ENCODE results near the gene MRPL4. TPM values are rescaled to one million over a fixed set of nuclear protein-coding genes. Genes with fewer than 3 reads are reported as not detected.

MRPL4 gene
- polyA plus RNA-seq, 3 donors: 47.5 to 58.3 (median 58.1) TPM

DNA sequence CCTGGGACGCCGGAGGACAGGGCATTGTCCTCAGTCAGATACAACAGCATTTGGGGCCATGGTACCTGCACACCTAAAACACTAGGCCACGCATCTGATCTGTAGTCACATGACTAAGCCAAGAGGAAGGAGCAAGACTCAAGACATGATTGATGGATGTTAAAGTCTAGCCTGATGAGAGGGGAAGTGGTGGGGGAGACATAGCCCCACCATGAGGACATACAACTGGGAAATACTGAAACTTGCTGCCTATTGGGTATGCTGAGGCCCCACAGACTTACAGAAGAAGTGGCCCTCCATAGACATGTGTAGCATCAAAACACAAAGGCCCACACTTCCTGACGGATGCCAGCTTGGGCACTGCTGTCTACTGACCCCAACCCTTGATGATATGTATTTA is 33.4 kb downstream of the MRPL4 start:
- no peak for DNase-seq

DNA sequence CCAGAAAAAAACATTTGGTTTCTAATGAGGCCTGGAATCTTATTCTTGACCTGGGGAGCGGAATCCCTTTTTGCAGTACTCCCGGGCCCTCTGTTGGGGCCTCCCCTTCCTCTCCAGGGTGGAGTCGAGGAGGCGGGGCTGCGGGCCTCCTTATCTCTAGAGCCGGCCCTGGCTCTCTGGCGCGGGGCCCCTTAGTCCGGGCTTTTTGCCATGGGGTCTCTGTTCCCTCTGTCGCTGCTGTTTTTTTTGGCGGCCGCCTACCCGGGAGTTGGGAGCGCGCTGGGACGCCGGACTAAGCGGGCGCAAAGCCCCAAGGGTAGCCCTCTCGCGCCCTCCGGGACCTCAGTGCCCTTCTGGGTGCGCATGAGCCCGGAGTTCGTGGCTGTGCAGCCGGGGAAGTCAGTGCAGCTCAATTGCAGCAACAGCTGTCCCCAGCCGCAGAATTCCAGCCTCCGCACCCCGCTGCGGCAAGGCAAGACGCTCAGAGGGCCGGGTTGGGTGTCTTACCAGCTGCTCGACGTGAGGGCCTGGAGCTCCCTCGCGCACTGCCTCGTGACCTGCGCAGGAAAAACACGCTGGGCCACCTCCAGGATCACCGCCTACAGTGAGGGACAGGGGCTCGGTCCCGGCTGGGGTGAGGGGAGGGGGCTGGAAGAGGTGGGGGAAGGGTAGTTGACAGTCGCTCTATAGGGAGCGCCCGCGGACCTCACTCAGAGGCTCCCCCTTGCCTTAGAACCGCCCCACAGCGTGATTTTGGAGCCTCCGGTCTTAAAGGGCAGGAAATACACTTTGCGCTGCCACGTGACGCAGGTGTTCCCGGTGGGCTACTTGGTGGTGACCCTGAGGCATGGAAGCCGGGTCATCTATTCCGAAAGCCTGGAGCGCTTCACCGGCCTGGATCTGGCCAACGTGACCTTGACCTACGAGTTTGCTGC is 35.1 kb downstream of the MRPL4 start, which contains the start of gene ICAM4:
Gene ICAM4 (plus strand): TSS at position 153 of the 935 bp plus-strand sequence. CDS start 58 bp downstream, at position 211.
- peak; percentile 89 for DNase-seq

DNA sequence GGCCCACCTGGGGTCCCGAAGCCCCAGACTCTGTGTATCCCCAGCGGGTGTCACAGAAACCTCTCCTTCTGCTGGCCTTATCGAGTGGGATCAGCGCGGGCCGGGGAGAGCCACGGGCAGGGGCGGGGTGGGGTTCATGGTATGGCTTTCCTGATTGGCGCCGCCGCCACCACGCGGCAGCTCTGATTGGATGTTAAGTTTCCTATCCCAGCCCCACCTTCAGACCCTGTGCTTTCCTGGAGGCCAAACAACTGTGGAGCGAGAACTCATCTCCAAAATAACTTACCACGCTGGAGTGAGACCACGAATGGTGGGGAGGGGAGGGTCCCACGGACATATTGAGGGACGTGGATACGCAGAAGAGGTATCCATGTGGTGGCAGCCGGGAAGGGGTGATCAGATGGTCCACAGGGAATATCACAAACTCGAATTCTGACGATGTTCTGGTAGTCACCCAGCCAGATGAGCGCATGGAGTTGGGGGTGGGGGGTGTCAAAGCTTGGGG is 36.7 kb downstream of the MRPL4 start:
- no peak for DNase-seq

GRCh38 chr19:10289167-10289835 is 37.3 kb downstream of the MRPL4 start:
- DNase-seq: no peak

GRCh38 chr19:10289836-10290356 is 37.9 kb downstream of the MRPL4 start, which contains the start of gene ICAM5:
Gene ICAM5 (plus strand): TSS chr19:10289952. CDS start chr19:10290044, 92 bp downstream.
- DNase-seq: no peak

DNA sequence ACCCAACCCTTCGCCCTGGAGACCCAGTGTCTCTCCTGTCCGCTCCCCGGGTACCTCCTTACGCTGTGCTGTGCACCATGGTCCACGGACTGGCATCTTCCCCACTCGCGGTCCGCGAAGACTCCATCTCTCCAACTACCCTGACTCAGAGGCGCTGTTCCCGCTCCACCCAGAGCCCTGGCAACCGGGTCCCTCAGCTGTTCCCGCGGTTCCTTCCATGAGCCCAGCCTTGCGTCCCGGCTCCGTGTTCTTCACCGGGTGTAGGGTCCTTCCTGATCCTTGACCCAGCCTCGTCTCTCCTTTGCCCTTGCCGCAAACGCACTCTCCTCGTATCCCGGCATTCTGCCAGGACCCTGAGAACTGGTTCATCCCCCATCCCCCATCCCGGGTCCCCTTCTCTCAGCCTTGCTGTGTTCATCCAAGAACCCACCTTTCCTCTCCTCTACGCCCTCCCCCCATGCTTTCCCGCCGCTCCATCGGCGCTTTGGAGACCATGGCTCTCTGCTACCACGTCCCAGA is 38.4 kb downstream of the MRPL4 start:
- DNase-seq: no peak

GRCh38 chr19:10290876-10291553 is 39.0 kb downstream of the MRPL4 start:
- DNase-seq: no peak

DNA sequence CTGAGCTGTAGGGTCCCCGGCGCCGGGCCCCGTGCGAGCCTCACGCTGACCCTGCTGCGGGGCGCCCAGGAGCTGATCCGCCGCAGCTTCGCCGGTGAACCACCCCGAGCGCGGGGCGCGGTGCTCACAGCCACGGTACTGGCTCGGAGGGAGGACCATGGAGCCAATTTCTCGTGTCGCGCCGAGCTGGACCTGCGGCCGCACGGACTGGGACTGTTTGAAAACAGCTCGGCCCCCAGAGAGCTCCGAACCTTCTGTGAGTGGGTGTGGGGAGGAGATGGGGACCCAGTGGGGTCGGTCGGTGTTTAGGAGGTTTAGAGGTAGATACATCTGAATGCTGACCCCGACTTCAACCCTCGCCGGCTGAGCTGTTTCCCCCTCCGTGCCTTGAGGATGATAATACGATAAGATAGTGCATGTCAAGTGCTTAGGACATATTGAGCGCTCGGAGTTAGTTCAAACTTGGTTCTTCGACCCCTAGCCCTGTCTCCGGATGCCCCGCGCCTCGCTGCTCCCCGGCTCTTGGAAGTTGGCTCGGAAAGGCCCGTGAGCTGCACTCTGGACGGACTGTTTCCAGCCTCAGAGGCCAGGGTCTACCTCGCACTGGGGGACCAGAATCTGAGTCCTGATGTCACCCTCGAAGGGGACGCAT is 39.7 kb downstream of the MRPL4 start:
- DNase-seq: no peak

GRCh38 chr19:10292206-10292788 is 40.3 kb downstream of the MRPL4 start:
- no peak for DNase-seq

GRCh38 chr19:10292789-10293636 is 41.0 kb downstream of the MRPL4 start:
- no peak for DNase-seq

DNA sequence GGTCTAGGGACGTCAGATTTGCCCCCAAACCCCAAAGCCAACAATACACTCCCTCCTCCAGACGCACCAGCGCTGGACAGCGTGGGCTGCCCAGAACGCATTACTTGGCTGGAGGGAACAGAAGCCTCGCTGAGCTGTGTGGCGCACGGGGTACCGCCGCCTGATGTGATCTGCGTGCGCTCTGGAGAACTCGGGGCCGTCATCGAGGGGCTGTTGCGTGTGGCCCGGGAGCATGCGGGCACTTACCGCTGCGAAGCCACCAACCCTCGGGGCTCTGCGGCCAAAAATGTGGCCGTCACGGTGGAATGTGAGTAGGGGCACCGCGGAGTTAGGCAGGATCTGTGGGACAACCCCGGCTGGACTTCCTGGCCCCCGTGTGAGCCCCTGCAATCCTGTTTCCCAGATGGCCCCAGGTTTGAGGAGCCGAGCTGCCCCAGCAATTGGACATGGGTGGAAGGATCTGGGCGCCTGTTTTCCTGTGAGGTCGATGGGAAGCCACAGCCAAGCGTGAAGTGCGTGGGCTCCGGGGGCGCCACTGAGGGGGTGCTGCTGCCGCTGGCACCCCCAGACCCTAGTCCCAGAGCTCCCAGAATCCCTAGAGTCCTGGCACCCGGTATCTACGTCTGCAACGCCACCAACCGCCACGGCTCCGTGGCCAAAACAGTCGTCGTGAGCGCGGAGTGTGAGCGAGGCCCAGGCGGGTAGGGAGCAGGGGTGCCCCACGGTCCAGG is 41.8 kb downstream of the MRPL4 start:
- DNase-seq: no peak

DNA sequence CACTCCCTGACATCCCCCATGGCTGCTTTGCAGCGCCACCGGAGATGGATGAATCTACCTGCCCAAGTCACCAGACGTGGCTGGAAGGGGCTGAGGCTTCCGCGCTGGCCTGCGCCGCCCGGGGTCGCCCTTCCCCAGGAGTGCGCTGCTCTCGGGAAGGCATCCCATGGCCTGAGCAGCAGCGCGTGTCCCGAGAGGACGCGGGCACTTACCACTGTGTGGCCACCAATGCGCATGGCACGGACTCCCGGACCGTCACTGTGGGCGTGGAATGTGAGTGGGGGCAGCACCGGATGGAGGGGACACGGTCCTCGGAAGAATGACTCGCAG is 42.3 kb downstream of the MRPL4 start:
- no peak for DNase-seq

DNA sequence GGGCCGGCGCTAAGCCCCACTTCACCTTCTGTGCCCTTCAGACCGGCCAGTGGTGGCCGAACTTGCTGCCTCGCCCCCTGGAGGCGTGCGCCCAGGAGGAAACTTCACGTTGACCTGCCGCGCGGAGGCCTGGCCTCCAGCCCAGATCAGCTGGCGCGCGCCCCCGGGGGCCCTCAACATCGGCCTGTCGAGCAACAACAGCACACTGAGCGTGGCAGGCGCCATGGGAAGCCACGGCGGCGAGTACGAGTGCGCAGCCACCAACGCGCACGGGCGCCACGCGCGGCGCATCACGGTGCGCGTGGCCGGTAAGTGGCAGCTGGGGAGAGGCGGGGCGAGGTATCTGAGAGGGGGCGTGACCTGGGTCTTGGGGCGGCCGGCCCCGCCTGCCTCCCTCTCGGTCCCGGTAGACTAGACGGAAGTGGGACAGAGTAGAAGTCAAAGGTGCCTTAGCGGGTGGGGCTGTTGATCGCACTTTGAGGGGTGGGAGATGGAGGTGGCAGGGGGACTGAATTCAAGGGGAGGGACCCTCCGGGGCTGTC is 43.4 kb downstream of the MRPL4 start:
- no peak for DNase-seq

DNA sequence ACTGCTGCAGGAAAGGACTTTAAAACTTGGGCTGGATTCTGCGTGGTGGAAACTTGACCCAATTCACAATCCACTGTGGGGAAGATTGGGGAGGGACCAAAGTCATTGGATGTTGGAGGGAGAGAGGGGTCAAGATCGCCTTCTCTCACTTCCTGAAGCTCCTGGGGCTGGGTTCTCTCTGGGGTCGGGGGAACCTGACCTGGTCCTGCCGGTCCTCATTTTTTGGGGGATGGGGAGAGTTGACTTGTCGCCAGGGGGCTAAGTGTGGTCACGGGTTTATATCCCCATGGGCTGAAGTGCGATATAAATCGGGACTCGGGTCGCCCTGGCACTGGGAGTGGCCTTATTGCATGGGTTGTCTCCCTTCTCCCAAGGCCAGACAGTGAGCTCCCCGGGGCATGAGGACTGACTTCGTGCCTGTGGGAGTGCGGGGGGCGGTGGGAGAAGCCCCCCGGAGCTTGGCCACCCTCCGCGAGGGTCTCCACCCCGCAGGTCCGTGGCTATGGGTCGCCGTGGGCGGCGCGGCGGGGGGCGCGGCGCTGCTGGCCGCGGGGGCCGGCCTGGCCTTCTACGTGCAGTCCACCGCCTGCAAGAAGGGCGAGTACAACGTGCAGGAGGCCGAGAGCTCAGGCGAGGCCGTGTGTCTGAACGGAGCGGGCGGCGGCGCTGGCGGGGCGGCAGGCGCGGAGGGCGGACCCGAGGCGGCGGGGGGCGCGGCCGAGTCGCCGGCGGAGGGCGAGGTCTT is 44.0 kb downstream of the MRPL4 start:
- no peak for DNase-seq

DNA sequence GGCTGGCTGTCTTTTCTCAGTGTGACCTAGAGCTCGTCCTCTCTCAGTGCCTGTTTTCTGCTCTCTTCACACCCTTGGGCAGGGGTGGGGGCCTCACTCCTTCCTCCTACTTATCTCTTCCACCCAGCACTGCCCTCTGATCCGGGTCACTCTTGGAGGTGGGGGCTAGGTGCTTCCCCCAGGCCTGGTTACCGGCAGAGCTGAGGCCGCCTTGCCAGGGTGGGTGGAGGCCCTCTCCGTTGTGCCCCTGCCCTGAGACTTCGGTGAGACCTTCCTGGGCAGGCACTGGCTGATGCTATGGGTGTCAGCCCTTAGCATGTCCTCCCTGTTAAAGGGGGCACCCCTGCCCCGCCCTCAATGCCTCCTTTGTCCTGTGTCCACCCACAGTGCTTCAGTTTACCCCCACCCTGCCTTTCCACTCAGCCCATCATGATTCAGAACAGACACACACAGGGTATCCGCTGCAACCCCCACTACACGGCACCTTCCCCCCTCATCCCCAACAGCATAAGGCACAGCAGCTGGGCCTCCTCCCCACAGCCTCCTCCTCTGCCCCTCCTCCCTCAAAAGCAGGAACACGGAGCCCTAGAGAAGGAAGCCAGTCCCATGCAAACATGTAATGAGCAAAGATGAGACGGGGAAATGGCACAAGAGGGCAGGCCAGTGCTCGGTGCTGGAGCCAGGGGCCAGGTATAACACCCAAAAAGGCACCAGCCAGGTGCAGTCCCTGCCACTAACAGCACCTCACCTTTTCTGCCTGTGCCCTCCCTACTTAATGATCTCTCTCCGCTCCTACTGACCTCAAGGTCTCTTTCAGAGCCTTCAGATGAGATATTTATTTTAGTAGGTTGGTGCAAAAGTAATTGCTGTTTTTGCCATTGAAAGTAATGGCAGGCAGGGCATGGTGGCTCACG is 47.8 kb downstream of the MRPL4 start:
- DNase-seq: no peak

- DNase-seq: no peak
Measured at GRCh38 chr19:10305139-10305806, 53.3 kb downstream of the MRPL4 start.

Data from renal pelvis (tissue), 4 donors.